Endothelial cell of umbilical vein (primary cell): ENCODE measurements around the gene A3GALT2. TPM values are rescaled to one million over a fixed set of nuclear protein-coding genes. Genes with fewer than 3 reads are reported as not detected.

Experiments
- BruUV-seq: library from RNA; stranded (reverse); fragments of 400-500 nt; replicated peaks from 2 replicates; lab custom pipeline; 2021; lab: Mats Ljungman, UMichigan
- CTCF ChIA-PET: fragments of 300-600, 350-600 bp; sonication (Branson Sonifier 250); formaldehyde crosslinking; loops from one replicate; lab custom pipeline; 2021; ENCODE audit warnings: antibody characterized with exemption, inconsistent platforms; lab: Charles Lee
- POLR2A ChIA-PET: fragments of 300-600, 350-600 bp; sonication (Branson Sonifier 250); formaldehyde crosslinking; loops from one replicate; lab custom pipeline; 2021; ENCODE audit warnings: antibody characterized with exemption, inconsistent platforms; lab: Charles Lee
- DNase-seq: peaks from one replicate; pipeline ENCODE4 v3.0.0-alpha.2; 2011; ENCODE audit warnings: low read depth, low spot score
- FAIRE-seq: peaks from 2 replicates; lab custom pipeline; 2011; peaks lifted over from hg19 to GRCh38; lab: Jason Lieb, UNC
- H2AFZ ChIP-seq: 2 replicates; pipeline ENCODE4 v1.6.0; 2012; ENCODE audit warnings: low read depth, low read length, control low read depth, inconsistent platforms
- H3K27ac ChIP-seq: 2 replicates; pipeline ENCODE4 v1.5.1; 2011; ENCODE audit warnings: low read depth, mild to moderate bottlenecking, control low read depth, low read length, moderate library complexity; ENCODE audit not compliant: insufficient read depth
- H3K27me3 ChIP-seq, 2 experiments: 2 replicates each; pipeline versions ENCODE4 v1.6.0 to v1.6.1; 2011; ENCODE audit warnings: low read length in 2 of 2, mixed read lengths in 1 of 2; ENCODE audit not compliant: control insufficient read depth in 2 of 2, insufficient read depth in 2 of 2
- H3K36me3 ChIP-seq, 2 experiments: 2 replicates in 1 of 2; 3 replicates in 1 of 2; pipeline ENCODE4 v1.5.1; 2011; ENCODE audit warnings: low read length in 2 of 2, mild to moderate bottlenecking in 1 of 2, moderate library complexity in 1 of 2; ENCODE audit not compliant: control insufficient read depth in 2 of 2, insufficient read depth in 2 of 2; ENCODE audit errors: extremely low read depth in 1 of 2
- H3K4me1 ChIP-seq: 3 replicates; pipeline ENCODE4 v1.5.1; 2011; ENCODE audit warnings: mild to moderate bottlenecking, low read length; ENCODE audit not compliant: control insufficient read depth, insufficient read depth; ENCODE audit errors: extremely low read depth
- H3K4me2 ChIP-seq: 2 replicates; pipeline ENCODE4 v1.6.1; 2011; ENCODE audit warnings: low read length, control low read depth, mixed read lengths; ENCODE audit not compliant: insufficient read depth
- H3K4me3 ChIP-seq, 3 experiments: fragments of 200-600 bp in 1 of 3; sonication (generic), shearing (Covaris generic) in 1 of 3; replicated peaks in 1 of 3; 2 replicates each; pipeline ENCODE4 v1.5.1; 2011 to 2016; ENCODE audit warnings: control low read depth in 3 of 3, low read length in 3 of 3, mild to moderate bottlenecking in 2 of 3, inconsistent platforms in 1 of 3, low read depth in 1 of 3, moderate library complexity in 1 of 3; ENCODE audit not compliant: insufficient read depth in 1 of 3
- H3K79me2 ChIP-seq: 2 replicates; pipeline ENCODE4 v1.6.0; 2012; ENCODE audit warnings: low read length, inconsistent platforms; ENCODE audit not compliant: control insufficient read depth, insufficient read depth
- H3K9ac ChIP-seq: replicated peaks from 2 replicates; pipeline ENCODE3; 2011; ENCODE audit warnings: low read length, control low read depth; ENCODE audit not compliant: insufficient read depth; ENCODE audit errors: extremely low read depth
- H3K9me1 ChIP-seq: replicated peaks from 3 replicates; pipeline ENCODE4 v1.6.0; 2011; ENCODE audit warnings: mild to moderate bottlenecking, low read length; ENCODE audit not compliant: control insufficient read depth, insufficient read depth; ENCODE audit errors: extremely low read depth
- H3K9me3 ChIP-seq: replicated peaks from 2 replicates; pipeline ENCODE4 v1.5.1; 2012; ENCODE audit warnings: low read length, inconsistent platforms; ENCODE audit not compliant: control insufficient read depth, insufficient read depth
- H4K20me1 ChIP-seq: replicated peaks from 2 replicates; pipeline ENCODE3; 2011; ENCODE audit warnings: mild to moderate bottlenecking, low read length; ENCODE audit not compliant: control insufficient read depth, insufficient read depth; ENCODE audit errors: extremely low read depth
- CTCF ChIP-seq, 2 donors: IDR thresholded peaks; 1 replicate in 1 of 2; 2 replicates in 1 of 2; pipeline ENCODE4 v1.5.1; 2011; ENCODE audit warnings: low read length in 2 of 2, mild to moderate bottlenecking in 2 of 2, moderate library complexity in 2 of 2, control low read depth in 1 of 2, inconsistent platforms in 1 of 2, low read depth in 1 of 2; ENCODE audit not compliant: insufficient read depth in 1 of 2; ENCODE audit errors: extremely low read depth in 1 of 2
- EZH2 ChIP-seq: IDR thresholded peaks from 2 replicates; pipeline ENCODE4 v1.6.1; 2012; ENCODE audit warnings: borderline replicate concordance, low read depth, mild to moderate bottlenecking, moderate library complexity, low read length, inconsistent platforms; ENCODE audit not compliant: severe bottlenecking
- FOS ChIP-seq: IDR thresholded peaks from 2 replicates; pipeline ENCODE4 v1.6.1; 2011; ENCODE audit warnings: mild to moderate bottlenecking, low read length, moderate library complexity, borderline replicate concordance; ENCODE audit not compliant: insufficient read depth
- GATA2 ChIP-seq: IDR thresholded peaks from 2 replicates; pipeline ENCODE4 v1.7.0; 2011; ENCODE audit warnings: low read depth, mild to moderate bottlenecking, moderate library complexity, mixed read lengths, low read length; ENCODE audit not compliant: insufficient read length, insufficient read depth
- JUN ChIP-seq: IDR thresholded peaks from 2 replicates; pipeline ENCODE4 v1.6.1; 2011; ENCODE audit warnings: borderline replicate concordance, low read depth; ENCODE audit not compliant: insufficient read length, insufficient read depth
- MYC ChIP-seq: IDR thresholded peaks from one replicate; pipeline ENCODE4 v1.6.1; 2011; ENCODE audit warnings: mild to moderate bottlenecking, low read depth, low read length
- POLR2A ChIP-seq: IDR thresholded peaks from 2 replicates; pipeline ENCODE4 v1.6.1; 2012; ENCODE audit warnings: low read depth, mild to moderate bottlenecking, control low read depth, low read length
- POLR2AphosphoS5 ChIP-seq: IDR thresholded peaks from 2 replicates; pipeline ENCODE4 v1.6.1; 2012; ENCODE audit warnings: low read depth, mild to moderate bottlenecking, control low read depth, low read length, moderate library complexity; ENCODE audit not compliant: insufficient read depth
- dilution Hi-C: fragments of 300-500 bp; cut with MboI; formaldehyde crosslinking; loops from one replicate; pipeline ENCODE4 v1.15.0; 2019; ENCODE audit warnings: low sequenced_read_pairs; ENCODE audit not compliant: extremely low pct_ligation_motif_present
- intact Hi-C: fragments of 100-400 bp; cut with micrococcal nuclease; formaldehyde crosslinking; loops from one replicate; pipeline ENCODE4 v1.10.0; 2022
- polyA plus RNA-seq, 4 experiments: library from polyadenylated mRNA; depleted of rRNA in 3 of 4; stranded (reverse) in 3 of 4; unstranded in 1 of 4; fragments of >200 nt; gene quantifications; 2 replicates each; pipeline versions ENCODE4 v1.2.1 to v1.2.3, GENCODE V29; 2011 to 2012; ENCODE audit warnings: missing spikeins in 1 of 4
- total RNA-seq: library from RNA; stranded (reverse); gene quantifications from 2 replicates; pipeline ENCODE4 v1.2.3, GENCODE V29; 2021

A3GALT2 gene
- total and polyA plus RNA-seq, 2 donors (not counting 3 experiments of a cell fraction or from before 2014, with no cell fraction given) = not detected

GRCh38 chr1:33338048-33338439 lies 17.1 kb upstream of the A3GALT2 start:
- H3K9me3 ChIP-seq = no peaks in the 10 kb centered on the region
- intact Hi-C loops (no loop called here), dilution Hi-C loops (no loop called here)
- H3K27ac ChIP-seq = no peak overlapping the region
- H2AFZ ChIP-seq = no peak overlapping the region
- no peak for FAIRE-seq
- H3K27me3 ChIP-seq = no peaks in the 10 kb centered on the region
- peaks cover 6% of the 10 kb centered on the region for H4K20me1 ChIP-seq
- no peak for TF ChIP-seq CTCF (IDR thresholded peaks at IDR 0.05; ENCODE audit: extremely low read depth in 1 of 2, insufficient read depth in 1 of 2, low read depth in 1 of 2, low read length in 2 of 2)
- TF ChIP-seq EZH2 = no peak
- TF ChIP-seq JUN = no peak
- no peak for TF ChIP-seq MYC
- TF ChIP-seq POLR2AphosphoS5 = no peak
- TF ChIP-seq GATA2 = no peak
- no peak for TF ChIP-seq POLR2A
- no peak for TF ChIP-seq FOS
- H3K9ac ChIP-seq = no peak overlapping the region
- DNase-seq = no peak
- H3K4me2 ChIP-seq = no peak overlapping the region
- ChIA-PET CTCF (interaction anchor here (0.9 to 2.7 kb wide), 7 partner anchors 9 to 43 kb away, joined by 3 to 15 read pairs (median 3); no protein-coding TSS in a partner anchor), POLR2A (interaction anchor here (1.5 to 2.0 kb wide), 2 partner anchors 9 to 12 kb away, joined by 5 to 7 read pairs; no protein-coding TSS in a partner anchor)
- peaks cover 96% of the 10 kb centered on the region for H3K79me2 ChIP-seq
- no peaks in the 10 kb centered on the region for H3K9me1 ChIP-seq
- H3K4me1 ChIP-seq = peaks cover 64% of the 10 kb centered on the region
- peaks cover 4 to 7% of the 10 kb centered on the region in 2 experiments for H3K36me3 ChIP-seq
- H3K4me3 ChIP-seq = no peak overlapping the region
- no TSS peak for BruUV-seq
